ENCODE data around the gene YPEL3. TPM values are rescaled to one million over a fixed set of nuclear protein-coding genes. Genes with fewer than 3 reads are reported as not detected.
"Not testable (repeated sequence)": the region's sequence is repeated elsewhere in the genome, so short reads cannot be mapped to it uniquely, and the experiment has no call there.

Gene YPEL3
- total RNA-seq, 1 donor from 2014 or later = 61.5 TPM

DNA sequence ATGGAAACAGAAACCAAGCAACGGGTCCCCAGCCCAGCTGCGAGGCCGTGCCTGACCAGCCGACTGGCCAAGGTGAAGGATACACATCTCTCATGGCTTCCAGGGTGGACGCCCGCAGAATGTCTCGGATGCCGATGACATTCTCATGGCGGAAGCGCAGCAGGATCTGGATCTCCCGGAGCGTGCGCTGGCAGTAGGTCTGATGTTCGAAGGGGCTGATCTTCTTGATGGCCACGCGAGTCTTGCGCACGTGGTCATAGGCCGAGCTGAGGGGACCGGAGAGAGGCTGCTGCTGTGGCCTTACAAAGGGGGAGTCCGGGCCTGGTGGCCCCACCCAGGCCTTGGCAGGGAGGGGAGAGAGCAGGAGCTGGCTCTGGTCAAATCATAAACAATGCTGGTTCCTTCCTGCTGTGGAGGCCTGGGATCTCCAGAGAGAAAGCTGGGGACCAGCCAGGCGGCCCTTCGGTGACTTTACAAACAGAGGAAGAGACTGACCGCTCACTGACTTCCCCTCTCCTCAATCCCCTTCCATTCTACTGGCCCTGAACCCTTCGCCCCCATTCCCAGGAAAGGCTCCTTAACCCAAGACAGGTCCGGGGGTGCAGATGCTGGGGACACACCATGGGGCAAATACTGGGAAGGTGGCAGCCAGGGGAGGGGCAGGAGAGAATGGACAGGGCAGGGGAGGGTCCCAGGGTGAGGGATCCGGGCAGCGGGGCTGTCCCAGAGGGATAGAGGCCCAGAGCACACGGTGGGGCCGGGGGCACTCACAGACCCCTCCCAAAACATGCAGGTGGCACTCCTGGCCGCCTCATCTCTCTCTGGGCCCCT lies 25.9 kb upstream of the YPEL3 start:
- ATAC-seq (peak; percentile 82), DNase-seq (ENCODE audit: missing footprints) (peak; percentile 88)
- intact Hi-C loops (cut with DNase I) = loop anchor here (2.0 kb wide), 1 partner anchor 57 kb away; the partner anchor contains the start of gene ALDOA

DNA sequence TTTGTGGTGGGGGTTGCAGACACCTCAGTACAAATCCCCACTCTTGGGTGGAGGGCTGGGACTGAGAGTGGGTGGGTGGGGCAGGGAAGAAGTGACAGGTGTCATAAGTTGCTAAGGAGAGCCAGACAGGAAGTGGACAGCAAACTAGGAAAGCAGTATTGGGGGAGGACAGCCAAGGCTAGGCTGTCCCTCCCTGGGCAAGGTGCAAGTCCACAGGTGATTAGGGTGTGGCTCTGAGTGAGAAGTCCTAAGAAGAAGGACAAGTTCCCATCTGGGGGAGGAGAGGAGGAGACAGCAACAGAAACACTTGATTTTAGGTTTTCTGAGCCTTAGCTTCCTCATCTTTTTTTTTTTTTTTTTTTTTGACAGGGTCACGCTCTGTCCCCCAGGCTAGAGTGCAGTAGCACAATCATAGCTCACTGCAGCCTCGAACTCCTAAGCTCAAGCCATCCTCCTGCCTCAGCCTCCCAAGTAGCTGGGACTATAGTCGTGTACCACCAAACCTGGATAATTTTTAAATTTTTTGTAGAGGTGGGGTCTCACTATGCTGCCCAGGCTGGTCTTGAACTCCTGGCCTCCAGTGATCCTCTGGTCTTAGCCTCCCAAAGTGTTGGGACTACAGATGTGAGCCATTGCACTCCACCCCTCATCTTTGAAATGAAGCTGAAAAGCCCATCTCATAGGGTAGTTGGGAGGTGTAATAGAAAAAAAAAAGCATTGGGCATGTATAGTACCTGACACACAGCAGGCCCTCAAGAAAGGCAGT lies 24.5 kb upstream of the YPEL3 start:
- DNase-seq (ENCODE audit: missing footprints) (no peak), ATAC-seq (no peak)
- intact Hi-C loops (cut with DNase I) = no loop called here

DNA sequence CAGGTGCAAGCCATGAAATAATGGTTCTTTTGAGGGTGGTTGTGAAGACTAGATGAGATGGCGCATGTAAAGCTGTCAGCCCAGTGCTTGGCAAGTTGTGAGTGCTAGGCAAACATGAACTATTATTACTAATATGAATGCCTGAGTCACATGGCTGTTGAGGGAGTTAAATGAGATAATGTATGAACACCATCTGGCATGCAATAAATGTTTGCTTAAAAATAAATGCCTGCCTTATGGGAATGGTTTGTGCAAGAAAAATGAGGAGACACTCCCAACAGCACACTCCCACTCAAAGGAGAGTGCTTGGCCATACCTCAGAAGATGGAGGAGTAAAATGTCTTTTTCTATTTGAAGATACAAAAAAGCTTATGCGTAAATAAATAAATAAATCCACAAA lies 23.4 kb upstream of the YPEL3 start:
- ATAC-seq (no peak), DNase-seq (ENCODE audit: missing footprints) (no peak)
- intact Hi-C loops (cut with DNase I) = no loop called here

DNA sequence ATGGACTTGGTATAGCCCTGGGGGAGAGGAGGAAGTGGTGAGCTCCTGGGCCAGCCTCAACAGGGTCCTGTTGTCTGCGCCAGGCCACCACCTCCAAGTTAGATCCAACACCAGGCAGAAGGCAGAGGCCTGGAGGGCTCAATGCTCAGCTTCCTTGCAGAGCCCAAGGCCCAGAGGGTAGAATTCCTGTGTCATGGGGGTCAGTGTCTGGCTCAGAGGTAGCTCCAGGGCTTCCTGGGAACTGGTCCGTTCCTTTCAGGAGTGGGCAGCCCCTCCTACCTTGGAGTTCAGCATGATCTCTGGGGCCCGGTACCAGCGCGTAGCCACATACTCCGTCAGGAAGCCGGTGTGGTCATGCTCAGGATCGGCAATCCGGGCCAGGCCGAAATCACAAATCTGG lies 21.8 kb upstream of the YPEL3 start:
- DNase-seq (ENCODE audit: missing footprints) (no peak), ATAC-seq (no peak)
- intact Hi-C loops (cut with DNase I) = no loop called here

DNA sequence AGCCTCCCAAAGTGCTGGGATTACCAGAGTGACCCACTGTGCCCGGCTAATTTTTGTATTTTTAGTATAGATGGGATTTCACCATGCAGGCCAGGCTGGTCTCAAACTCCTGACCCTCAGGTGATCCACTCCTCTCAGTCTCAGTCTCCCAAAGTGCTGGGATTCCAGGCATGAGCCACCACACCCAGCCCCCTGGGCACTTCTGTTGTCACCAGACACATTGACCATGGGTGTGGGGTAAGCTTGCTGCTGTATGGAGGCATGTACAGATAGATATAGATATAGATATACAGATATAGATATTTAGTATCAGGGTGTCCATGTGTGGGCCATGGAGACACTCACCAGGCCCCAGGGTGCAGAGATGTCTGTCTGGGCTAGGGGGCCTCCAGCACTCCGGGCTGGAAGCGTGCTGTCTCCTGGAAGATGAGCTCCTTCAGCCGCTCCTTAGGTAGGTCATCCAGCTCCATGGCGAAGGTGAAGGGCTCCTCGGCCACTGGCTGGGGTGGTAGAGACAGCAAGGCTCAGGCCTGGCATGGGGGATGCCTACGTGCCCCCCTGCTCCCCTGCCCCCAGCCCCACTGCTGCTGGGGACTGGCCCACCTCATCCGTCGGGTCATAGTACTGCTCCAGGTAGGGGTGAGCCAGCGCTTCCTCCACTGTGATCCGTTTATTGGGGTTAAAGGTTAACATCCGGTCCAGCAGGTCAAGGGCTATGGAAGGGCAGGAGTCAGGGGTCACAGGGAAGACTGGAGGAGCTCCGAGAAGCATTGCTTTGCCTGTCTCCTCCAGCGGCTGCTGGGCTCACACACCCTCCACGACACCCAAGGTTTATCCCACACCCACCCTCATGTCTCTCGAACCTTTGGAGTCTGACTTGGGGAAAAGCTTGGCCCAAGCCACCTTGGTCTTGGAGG lies 20.5 kb upstream of the YPEL3 start:
- ATAC-seq (no peak), DNase-seq (ENCODE audit: missing footprints) (no peak)
- intact Hi-C loops (cut with DNase I) = no loop called here

DNA sequence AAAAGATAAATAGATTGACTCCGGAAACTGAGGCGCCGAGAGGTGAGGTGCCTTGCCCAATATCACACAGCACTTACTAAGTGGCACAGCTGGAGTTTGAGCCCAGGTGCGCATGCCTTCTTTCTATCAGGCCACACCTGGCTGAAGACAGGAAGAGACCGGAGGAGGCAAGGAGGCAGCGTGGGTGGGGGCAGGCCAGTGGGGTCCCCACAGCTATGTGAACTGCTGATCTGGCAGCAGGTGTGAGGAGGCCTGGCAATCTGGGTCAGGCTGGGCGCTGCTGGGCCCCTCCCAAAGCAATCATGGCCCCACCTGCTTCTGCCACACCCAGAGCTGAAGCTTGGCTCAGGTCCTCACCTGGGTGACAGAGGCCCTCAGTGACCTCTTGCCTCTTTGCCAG lies 19.2 kb upstream of the YPEL3 start:
- no peak for DNase-seq (ENCODE audit: missing footprints)
- no peak for ATAC-seq
- intact Hi-C loops (cut with DNase I) = no loop called here

DNA sequence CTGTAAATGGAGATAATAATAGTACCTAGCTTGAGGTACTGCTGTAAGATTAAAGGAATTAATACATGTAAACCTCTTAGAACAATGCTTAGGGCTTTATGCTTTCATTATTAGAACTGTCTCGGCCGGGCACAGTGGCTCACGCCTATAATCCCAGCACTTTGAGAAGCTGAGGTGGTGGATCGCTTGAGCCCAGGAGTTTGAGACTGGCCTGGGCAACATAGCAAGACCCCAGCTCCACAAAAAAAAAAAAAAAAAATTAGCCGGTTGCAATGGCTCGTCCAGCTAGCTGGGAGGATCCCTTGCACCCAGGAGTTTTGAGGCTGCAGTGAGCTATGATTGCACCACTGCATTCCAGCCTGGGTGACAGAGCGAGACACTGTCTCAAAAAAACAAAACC lies 18.8 kb upstream of the YPEL3 start:
- ATAC-seq; DNase-seq (ENCODE audit: missing footprints); intact Hi-C loops (cut with DNase I): not testable (repeated sequence)

DNA sequence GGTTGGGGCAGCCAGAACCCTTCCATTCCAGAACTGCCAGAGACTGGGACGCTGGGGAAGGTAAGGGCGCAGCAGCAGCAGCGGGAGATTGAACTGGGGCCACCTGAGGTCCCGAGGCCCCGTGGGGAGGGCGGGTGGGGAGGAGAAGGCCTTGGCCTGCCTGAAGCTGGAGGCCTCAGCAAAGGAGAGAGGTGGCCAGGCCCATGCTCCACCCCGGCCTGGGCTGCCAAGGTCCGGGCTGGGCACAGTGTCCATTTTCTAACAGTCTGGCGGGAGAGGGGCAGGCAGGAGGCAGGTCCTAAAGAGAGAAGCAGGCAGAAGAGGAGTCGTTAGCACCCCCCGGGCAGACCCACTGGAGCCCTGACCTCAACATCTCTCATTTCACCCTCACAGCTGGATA lies 18.4 kb upstream of the YPEL3 start:
- no peak for ATAC-seq
- intact Hi-C loops (cut with DNase I) = no loop called here
- DNase-seq (ENCODE audit: missing footprints) = no peak

DNA sequence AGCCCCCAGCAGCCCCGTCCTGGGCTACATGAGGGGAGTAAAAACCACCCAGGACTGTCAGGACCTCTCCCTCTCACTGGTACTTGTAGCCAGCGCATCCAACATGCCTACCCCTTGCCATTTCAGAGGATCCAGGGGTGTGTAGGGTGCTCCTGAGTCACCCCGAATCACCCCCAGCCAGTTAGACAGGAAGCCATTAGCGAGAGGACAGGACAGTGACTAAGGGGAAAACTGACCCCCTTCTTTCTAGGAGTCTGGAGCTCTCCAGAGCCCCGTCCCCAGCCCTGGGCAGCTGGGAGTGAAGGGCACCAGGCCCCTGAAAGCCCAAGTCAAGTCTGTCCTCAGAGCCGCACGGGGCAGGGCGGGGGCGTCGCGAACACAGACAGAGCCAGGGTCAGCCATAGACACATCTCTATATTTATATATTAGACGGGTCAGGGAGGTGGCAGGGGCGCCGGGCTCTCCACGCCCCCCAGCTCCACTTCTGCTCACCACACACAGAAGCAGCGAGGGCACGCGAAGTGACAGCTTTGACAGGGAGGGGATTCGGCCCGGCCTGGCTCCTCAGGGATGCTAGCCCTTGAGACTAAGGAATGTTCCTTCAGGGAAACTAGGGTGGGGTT lies 17.8 kb upstream of the YPEL3 start:
- intact Hi-C loops (cut with DNase I) = no loop called here
- DNase-seq (ENCODE audit: missing footprints) (no peak), ATAC-seq (no peak)

DNA sequence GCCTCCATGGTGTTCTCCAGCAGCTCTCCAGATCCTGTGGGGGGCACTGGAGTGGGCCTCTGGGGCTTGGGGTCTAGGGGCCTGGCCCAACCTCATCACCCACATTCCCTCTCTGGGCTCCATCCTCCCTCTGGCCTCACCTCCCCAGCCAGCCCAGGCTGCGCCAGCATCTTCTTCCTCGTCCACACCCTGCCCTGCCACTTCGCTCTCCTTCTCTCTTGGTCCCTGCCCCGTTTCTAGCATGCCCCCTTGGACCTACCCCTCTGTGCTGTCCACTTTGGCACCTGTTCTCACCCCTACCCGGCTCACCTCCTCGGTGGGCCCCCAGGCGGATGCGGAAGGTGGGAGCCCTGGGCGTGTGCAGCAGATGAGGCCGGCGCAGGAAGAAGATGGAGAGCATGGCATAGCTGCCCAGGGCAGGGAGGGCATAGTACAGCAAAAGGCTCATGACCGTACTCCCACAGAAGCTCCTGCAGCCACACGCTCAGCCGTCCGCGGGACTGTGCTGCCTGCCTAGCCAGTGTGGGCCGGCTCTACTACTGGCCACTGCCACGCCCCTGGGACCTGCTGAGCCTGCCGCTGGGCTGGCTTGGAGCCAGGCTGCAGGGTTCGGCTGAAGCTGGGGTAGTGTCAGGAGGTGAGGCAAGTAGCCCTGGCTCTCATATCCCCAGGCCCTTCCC lies 17.2 kb upstream of the YPEL3 start, which contains the start of gene GDPD3:
GDPD3 (minus strand) TSS at position 507 of the 680 bp plus-strand sequence; CDS start at position 448, 59 bp downstream.
- peak; percentile 73 for DNase-seq (ENCODE audit: missing footprints)
- ATAC-seq = peak; percentile 71
- intact Hi-C loops (cut with DNase I) = no loop called here

DNA sequence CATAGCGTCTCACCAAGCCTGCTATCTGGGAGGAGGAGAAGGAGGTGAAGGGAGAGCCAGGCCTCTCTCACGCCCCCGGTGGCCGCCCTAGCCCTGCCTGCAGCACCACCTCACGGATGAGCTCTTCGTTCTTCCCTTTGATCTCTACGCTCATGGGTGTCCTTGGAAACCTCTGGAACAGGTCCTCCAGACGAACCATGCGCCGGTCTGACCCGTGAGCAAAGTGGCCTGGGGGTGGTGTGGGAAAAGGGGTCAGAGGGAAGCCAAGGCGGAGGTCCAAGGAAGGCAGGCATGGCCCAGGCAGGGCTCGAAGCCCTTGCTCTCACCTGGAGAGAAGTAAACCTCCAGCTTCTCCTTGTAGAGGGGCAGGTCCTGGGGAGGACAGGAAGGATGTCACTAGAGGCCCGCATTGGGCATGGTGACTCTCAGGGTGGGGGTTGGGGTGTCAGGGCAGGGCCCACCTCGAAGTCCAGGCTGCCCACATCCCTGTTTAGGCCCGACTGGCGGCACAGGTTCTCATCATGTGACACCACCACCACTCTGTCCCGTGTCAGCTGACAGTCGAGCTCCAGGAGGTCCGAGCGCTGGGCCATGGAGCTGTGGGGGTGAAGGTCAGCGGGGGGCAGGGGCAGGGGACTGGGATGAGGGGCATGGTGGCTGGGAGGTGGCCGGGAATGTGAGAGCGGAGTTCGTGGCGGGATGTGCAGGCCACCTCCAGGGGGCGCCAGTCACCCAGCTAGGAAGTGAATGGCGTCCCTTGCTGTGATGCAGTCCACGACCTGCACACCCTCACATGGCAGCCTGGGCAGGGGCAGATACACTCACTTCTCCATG lies 16.4 kb upstream of the YPEL3 start:
- DNase-seq (ENCODE audit: missing footprints) (peak; percentile 86), ATAC-seq (peak; percentile 51)
- intact Hi-C loops (cut with DNase I) = no loop called here

DNA sequence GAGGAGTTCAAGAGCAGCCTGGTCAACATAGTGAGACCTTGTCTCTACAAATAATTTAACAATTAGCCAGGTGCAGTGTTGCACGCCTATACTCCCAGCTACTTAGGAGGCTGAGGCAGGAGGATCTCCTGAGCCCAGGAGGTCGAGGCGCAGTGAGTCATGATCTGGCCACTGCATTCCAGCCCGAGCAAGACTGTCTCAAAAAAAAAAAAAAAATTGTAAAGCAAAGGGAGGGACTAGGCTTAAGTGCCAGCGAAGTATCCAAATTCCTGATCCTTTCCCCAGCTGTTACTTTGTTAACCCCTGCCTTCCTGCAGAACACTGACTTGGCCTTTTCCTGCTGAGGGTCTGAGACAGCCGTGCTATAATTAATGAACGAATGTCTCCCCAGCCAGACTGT lies 14.6 kb upstream of the YPEL3 start:
- ATAC-seq (no peak), DNase-seq (ENCODE audit: missing footprints) (no peak)
- intact Hi-C loops (cut with DNase I) = no loop called here

DNA sequence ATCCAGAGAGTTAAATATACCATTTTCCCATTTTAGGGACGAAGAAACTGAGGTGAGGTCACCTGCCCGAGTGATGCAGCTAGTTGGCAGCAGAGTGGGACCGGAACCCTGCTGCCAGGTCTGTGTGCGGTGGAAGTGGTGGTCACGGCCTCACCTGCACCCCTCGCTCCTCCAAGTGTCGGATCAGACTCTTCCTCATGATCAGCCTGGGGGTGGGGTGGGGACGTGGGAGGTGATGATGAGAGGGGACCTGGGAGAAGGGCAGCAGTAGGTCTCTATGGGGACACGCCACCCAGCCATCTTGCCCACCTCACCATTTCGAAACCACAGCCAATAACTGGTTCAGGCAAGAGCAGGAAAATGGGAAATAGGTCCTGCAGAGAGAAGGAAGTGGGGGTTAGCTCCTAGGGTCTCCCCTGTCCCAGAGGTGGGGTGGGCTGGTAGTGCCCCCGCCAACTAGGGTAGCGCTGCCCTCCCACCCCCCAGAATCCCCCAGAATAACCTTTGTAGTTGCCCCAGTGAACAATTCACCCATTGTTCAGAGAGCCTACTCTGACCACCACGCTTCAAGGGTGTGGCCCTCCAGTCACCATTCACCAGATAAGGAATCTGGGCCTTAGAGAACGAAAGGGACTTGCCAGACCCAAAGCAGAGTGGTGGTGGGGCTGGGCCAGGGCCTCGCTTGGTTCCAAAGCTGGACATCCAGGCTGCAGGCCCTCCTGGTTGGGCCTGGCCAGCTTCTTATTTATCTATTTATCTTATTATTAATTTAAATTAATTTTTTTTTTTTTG lies 12.2 kb upstream of the YPEL3 start:
- ATAC-seq = no peak
- DNase-seq (ENCODE audit: missing footprints) = no peak
- intact Hi-C loops (cut with DNase I) = no loop called here

DNA sequence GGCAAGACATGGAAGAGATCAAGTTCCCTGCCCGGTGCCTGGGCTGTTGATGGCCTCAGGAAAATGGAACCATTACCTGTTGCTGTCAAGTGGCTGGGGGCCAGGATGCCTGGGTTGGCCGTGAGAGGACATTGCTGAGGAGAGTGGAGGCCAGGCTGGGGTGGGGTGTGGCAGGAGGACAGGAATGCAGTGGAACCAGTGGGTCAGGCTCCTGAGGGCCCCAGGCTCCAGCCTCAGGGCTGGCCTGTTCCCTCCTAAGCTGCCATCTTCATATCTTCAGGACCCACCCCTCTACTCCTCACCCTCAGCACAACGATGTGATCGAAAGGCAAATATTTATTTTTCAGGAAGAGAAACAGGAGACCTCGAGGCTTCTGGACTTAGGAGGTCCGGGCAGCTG lies 8.5 kb upstream of the YPEL3 start:
- no peak for DNase-seq (ENCODE audit: missing footprints)
- intact Hi-C loops (cut with DNase I) = no loop called here

DNA sequence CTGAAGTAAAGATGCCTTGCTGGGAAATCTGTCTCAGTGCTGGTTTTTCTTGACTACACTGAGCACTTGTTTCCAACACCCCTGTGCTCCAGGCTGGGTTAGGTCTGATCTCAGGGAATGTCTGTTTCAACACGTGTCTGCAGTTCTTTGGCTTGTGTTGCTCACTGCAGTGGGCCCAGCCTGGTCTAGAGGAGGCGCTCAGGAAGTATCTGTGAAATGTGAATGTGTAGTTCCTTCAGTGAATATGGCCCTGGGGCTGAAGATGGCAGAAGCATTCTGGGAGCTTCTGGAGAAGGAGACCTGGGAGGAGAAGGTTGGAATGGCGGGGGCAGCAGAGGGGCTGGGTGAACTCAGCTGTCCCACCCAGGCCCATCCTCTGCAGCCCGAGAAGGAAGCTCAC lies 8.1 kb upstream of the YPEL3 start:
- no peak for DNase-seq (ENCODE audit: missing footprints)
- no peak for ATAC-seq
- intact Hi-C loops (cut with DNase I) = no loop called here

More for the DNA sequence above, 8.5 kb upstream of the YPEL3 start:
- no peak for ATAC-seq

DNA sequence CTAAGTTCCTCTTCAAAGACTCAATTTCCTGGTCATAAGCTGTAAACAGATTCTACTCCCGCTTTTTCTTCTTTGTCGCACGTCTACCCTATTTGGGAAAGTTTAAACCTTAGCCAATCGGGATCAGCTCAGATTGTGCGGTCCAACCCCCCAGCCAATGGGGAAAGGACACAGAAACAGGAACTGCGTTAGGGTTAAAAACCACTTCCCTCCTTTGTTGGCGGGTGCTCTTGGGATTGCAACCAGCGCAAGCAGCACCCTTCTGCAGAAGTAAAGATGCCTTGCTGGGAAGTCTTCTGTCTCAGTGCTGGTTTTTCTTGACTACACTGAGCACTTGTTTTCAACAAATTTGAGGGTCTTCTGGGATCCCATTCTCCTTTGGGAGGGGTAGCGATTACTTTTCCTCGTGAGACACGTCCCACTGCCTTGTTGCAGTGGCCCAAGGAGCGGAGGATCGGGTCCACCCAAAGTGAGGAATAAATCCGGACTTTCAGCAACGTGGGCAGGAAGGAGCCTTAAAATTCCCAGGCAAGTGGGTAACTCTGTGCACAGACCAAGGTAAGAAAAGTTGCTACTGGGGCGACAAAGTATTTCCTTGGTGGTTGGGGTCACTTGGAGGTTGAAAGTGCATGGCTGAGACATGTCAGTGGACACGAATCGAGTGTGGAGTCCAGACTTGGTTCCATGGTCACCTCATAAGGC lies 1.0 kb upstream of the YPEL3 start:
- intact Hi-C loops (cut with DNase I) = loop anchor here (1.0 to 5.0 kb wide), 2 partner anchors 26 to 310 kb away; partner anchors contain the start of genes MAPK3 and ZNF771

More for the DNA sequence above, 1.0 kb upstream of the YPEL3 start:
- no peak for ATAC-seq
- no peak for DNase-seq (ENCODE audit: missing footprints)
